Measurements from ENCODE around the gene NOTCH1.

NOTCH1 gene

GRCh38 chr9:136519263-136520052 is 26.4 kb downstream of the NOTCH1 start:
- TF ChIP-seq, protein P1, sequence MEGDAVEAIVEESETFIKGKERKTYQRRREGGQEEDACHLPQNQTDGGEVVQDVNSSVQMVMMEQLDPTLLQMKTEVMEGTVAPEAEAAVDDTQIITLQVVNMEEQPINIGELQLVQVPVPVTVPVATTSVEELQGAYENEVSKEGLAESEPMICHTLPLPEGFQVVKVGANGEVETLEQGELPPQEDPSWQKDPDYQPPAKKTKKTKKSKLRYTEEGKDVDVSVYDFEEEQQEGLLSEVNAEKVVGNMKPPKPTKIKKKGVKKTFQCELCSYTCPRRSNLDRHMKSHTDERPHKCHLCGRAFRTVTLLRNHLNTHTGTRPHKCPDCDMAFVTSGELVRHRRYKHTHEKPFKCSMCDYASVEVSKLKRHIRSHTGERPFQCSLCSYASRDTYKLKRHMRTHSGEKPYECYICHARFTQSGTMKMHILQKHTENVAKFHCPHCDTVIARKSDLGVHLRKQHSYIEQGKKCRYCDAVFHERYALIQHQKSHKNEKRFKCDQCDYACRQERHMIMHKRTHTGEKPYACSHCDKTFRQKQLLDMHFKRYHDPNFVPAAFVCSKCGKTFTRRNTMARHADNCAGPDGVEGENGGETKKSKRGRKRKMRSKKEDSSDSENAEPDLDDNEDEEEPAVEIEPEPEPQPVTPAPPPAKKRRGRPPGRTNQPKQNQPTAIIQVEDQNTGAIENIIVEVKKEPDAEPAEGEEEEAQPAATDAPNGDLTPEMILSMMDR (IDR thresholded peaks at IDR 0.05) = no peak
- Mint-ChIP-seq H3K27me3 (ENCODE audit: low read depth, poor library complexity) (no peaks in the 10 kb centered on the region), H3K36me3 (ENCODE audit: low read depth) (no peaks in the 10 kb centered on the region), H3K9me3 (no peaks in the 10 kb centered on the region), H3K4me1 (peaks cover 5% of the 10 kb centered on the region), H3K4me3 (no peak overlapping the region), H3K27ac (no peak overlapping the region)
- no peak for DNase-seq

DNA sequence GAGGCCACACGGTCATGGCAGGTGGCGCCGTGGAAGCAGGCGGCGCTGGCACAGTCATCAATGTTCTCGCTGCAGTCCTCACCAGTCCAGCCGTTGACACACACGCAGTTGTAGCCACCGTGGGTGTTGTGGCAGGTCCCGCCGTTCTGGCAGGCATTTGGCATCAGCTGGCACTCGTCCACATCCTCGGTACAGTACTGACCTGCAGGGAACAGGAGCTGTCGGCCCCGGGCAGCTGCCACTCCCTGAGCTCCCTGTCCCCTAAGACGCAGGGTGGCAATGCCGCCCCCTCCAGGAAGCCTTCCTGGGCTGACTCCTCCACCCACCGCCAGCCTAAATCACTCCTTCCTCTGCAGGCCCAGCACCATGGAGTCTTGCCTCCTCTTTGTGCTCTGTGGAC is 27.2 kb downstream of the NOTCH1 start:
- H3K27me3 Mint-ChIP-seq (ENCODE audit: low read depth, poor library complexity) = no peaks in the 10 kb centered on the region
- TF ChIP-seq, protein P1 (IDR thresholded peaks at IDR 0.05) = no peak

DNA sequence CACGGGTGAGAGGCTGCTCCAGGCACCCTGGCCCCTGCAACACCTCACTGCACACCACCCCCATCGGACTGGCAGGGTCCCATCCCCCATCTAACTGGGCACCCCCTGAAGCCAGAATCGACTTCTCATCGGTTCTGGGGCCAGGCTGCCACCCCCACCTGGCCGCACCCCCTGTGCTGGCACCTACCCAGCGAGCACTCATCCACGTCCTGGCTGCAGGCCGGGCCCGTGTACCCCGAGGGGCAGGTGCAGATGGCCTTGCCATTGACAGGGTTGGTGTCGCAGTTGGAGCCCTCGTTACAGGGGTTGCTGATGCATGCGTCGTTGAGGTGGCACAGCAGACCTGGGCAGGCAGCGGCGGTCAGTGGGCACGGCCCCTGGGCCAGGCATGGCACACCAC is 27.9 kb downstream of the NOTCH1 start:
- Mint-ChIP-seq H3K4me3 (no peak overlapping the region), H3K9me3 (no peaks in the 10 kb centered on the region), H3K4me1 (peaks cover 5% of the 10 kb centered on the region), H3K27ac (no peak overlapping the region), H3K27me3 (ENCODE audit: low read depth, poor library complexity) (no peaks in the 10 kb centered on the region), H3K36me3 (ENCODE audit: low read depth) (peaks cover 4% of the 10 kb centered on the region)
- no peak for DNase-seq
- TF ChIP-seq, protein P1 (IDR thresholded peaks at IDR 0.05) = no peak

More for the DNA sequence above, 27.2 kb downstream of the NOTCH1 start:
- no peak for DNase-seq
- H3K9me3 Mint-ChIP-seq = no peaks in the 10 kb centered on the region
- H3K4me1 Mint-ChIP-seq = peaks cover 5% of the 10 kb centered on the region
- H3K4me3 Mint-ChIP-seq = no peak overlapping the region
- H3K36me3 Mint-ChIP-seq (ENCODE audit: low read depth) = no peaks in the 10 kb centered on the region
- no peak overlapping the region for H3K27ac Mint-ChIP-seq

DNA sequence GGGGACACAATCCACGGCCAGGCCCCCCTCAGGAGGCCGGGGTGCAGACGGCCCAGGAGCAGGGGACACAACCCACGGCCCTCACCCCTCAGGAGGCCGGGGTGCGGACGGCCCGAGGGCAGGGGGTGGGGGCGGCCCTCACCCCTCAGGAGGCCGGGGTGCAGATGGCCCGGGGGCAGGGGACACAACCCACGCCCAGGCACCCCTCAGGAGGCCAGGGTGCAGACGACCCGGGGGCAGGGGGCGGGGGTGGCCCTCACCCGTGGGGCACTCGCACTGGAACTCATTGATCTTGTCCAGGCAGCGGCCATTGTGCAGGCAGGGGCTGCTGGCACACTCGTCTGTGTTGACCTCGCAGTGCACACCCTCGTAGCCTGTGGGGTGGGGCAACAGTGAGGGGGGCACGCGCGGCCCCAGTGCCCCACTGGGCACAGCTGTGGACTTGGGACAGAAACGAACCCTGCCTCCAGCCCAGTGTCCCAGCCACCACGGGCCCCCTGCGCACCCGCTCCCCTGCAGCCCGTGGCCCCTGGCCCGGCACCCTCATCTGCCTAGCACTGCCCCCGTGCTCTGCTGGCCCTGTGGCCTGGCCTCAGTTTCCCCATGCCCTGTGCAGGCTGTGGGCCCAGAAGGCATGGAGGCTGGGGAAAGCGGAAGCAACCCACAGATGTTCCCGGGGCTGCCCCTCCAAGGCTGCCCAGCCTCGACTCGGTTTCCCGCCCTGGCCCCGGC is 28.7 kb downstream of the NOTCH1 start:
- no peaks in the 10 kb centered on the region for H3K9me3 Mint-ChIP-seq
- TF ChIP-seq, protein P1 (IDR thresholded peaks at IDR 0.05) = no peak
- peaks cover 4% of the 10 kb centered on the region for H3K36me3 Mint-ChIP-seq (ENCODE audit: low read depth)
- H3K4me3 Mint-ChIP-seq = no peak overlapping the region
- H3K27me3 Mint-ChIP-seq (ENCODE audit: low read depth, poor library complexity) = no peaks in the 10 kb centered on the region
- DNase-seq = no peak
- H3K4me1 Mint-ChIP-seq = peaks cover 5% of the 10 kb centered on the region
- no peak overlapping the region for H3K27ac Mint-ChIP-seq

GRCh38 chr9:136516191-136516654 is 29.6 kb downstream of the NOTCH1 start:
- H3K4me3 Mint-ChIP-seq = no peak overlapping the region

More at GRCh38 chr9:136516191-136516654, 29.6 kb downstream of the NOTCH1 start:
- Mint-ChIP-seq H3K27me3 (ENCODE audit: low read depth, poor library complexity) (no peaks in the 10 kb centered on the region), H3K27ac (no peak overlapping the region), H3K4me1 (peaks cover 5% of the 10 kb centered on the region), H3K9me3 (no peaks in the 10 kb centered on the region), H3K36me3 (ENCODE audit: low read depth) (peaks cover 4% of the 10 kb centered on the region)
- TF ChIP-seq, protein P1 (IDR thresholded peaks at IDR 0.05) = no peak
- no peak for DNase-seq

All from nephron progenitor cell (in vitro differentiated cells).